ENCODE data around the gene ARHGAP42.

Gene ARHGAP42

DNA sequence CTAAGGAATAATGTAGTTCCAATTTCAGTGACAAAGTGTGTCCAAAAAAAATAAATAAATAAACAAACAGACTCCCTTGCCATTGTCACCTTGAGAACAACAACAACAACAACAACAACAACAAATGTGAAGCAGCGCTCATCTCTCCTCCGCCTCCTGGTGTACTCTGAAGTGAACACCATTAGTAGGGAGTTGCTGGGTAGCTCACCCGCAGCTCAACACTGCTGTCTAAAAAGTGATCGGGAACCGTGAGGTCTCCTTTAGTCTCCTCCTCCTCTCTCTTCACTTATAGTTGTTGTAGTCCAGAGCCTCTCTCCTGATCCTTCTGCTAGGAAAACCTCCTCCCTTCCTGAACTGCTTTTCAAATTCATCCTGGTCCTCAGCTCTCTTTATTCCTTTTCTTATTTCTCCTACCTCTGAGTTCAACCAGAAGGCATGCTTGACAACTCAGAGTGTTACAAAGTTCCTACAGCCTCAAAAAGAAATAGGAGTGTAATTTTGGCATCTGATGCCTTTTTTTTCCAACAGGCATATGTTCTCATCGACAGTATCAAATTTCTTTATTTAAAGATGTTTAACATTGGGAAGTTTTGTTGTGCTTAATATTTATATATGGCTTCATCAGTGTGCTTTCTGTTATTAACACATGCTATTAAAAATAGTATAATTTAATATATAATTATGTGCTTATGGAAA is 227.5 kb downstream of the ARHGAP42 start:
- DNase-seq (ENCODE audit: low read depth in 2 of 2), result no peak

DNA sequence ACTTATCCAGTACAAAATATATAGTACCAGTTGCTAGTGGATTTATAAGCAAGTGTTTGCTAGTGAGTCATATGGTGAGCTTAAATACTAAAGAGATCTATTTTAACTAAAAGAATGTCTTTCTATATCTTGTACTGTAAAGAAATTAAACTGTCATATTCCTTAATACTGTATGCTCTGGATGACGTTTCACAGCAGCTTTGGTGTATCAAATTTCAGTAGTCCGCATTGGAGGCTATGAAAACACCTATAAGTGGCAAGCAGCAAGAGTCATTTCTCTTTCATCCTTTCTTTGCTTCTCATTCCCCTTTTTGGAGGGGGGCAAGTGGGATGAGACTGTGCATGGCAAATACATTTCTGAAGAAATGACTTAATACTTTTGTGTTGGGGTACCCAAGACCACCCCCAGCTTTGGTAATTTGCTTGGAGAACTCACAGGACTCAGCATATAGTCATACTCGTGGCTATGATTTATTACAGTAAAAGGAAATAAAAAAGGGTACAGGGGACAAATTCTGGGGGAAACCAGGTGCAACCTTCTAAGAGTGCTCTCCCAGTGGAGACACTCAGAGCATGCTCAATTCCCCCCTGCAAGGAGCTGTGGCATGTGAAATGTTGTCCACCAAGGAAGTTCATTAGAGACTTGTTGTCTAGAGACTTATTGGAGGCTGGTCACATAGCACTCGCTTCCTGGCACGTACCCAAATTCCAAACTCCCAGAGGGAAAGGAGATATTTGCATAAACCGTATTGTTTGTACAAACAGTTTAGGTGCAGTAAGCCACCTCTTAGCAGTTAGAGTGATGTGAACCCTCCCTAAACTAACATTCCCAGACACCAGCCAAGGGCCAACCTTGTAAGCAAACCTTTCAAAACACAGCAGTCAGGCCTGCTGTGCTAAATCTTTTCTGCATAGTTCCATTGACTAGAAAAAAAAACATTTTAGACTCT is 231.7 kb downstream of the ARHGAP42 start:
- no peak for DNase-seq (ENCODE audit: low read depth in 2 of 2)

DNA sequence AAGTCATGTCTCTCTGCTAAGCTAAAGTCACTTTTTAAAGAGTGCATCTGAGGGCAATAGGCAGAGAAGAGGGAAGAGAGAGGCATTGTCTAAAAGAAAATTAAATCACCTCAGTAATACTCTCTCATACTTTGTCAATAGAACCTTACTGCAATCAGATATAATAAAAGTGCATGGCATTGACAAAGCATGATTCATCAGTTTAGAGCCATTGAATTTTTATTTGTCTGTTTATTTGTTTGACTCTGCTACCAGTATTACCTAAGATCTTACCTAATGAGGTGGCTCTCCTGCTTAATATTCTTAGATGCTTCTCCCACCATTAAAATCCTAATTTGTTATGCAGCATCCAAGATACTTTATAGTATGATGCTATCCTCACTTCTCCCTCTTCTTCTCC is 233.5 kb downstream of the ARHGAP42 start:
- no peak for DNase-seq (ENCODE audit: low read depth in 2 of 2)

DNA sequence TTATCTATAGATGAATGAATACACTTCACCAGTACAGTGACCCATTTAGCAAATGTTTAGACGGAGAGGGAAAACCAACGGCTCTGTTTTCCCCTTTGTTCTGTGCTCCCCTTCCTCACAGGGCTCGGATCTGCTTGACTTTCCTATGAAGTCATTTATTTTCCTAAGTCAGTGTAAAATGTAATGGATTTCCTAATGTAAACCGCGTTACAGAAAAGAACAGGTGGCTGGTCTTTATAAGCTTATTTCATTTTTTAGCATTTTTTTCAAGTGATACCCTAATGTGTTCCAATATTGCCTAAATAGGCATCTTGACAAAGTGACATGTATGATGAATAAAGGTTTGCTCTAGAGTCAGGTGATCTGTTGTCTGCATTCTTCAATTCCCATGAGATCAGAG is 235.0 kb downstream of the ARHGAP42 start:
- DNase-seq (ENCODE audit: low read depth in 2 of 2), result no peak

GRCh38 chr11:100923555-100923954 is 236.5 kb downstream of the ARHGAP42 start:
- DNase-seq (ENCODE audit: low read depth in 2 of 2), result peak in 1 of 2 experiments; percentile 20

DNA sequence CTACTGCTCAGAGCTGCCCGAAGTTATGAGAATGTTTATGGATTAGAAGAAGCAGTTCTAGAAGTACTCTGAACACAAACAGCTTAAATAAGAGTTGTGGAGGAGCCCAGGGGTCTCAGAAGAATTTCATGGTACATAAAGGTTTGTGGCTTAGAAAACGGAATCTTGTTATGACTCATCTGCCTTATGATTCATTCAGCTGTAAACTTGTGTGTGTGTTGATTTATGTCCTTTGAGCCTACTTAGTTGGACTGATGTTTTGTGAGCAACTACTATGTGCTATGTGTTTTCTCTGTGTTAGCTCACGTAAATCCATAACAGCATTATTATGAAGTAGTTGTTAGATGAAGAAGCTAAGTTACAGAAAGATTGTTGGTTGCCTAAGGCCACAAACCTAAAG is 238.8 kb downstream of the ARHGAP42 start:
- DNase-seq (ENCODE audit: low read depth in 2 of 2), result peak; percentile 69 to 72

DNA sequence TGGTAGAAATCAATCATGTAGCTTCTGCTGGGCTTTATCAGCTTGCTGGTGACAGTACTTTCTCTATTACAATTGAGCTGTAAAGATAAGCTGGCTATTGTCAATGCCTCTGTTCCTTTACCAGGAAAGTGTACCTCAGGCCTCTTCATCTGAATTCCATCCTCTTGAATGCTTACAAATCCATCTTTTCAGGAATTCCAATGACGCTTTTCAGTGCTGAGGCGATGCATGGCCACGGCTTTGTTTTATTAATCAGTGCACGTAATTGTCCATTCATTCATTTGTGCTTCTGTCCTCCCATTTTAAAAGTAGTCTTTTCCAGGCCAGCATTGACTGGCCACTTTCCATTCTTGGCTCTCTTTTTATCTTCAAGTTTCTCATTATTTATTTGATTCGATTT is 240.5 kb downstream of the ARHGAP42 start:
- DNase-seq (ENCODE audit: low read depth in 2 of 2), result no peak

GRCh38 chr11:100928426-100928825 is 241.3 kb downstream of the ARHGAP42 start:
- no peak for DNase-seq (ENCODE audit: low read depth in 2 of 2)

GRCh38 chr11:100929377-100929776 is 242.3 kb downstream of the ARHGAP42 start:
- DNase-seq (ENCODE audit: low read depth in 2 of 2), result peak in 1 of 2 experiments; percentile 29

- DNase-seq (ENCODE audit: low read depth in 2 of 2), result peak; percentile 57 to 62
Observed at GRCh38 chr11:100930185-100930778, 243.2 kb downstream of the ARHGAP42 start.

DNA sequence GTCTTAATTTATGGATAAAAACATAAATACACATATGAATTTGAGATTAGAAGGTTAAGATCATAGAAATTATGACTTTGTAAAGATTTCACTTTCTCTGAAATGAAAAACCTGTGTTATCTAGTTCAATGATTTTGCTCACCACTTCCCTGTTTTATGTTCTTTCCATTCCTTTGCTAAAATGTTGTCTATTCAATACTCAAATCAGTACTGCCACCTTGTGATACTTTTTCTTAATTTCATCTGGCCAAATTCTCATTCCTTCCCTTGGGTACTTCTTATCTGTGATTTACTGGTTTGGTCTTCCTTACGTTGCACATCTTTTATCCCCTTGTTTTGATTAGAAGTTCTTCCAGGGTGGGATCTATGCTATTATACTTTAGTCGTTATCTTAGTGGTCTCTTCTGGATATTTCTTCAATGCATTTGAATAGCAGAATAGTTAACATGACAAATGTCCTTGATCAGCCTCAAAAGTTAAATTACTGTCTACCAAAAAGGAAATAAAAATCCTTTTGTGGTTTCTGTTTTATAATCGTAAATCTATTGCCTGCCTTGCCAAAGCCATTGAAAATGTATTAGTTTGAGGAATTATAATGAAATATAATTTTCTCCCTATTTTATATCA is 245.5 kb downstream of the ARHGAP42 start:
- peak in 1 of 2 experiments; percentile 24 for DNase-seq (ENCODE audit: low read depth in 2 of 2)

DNA sequence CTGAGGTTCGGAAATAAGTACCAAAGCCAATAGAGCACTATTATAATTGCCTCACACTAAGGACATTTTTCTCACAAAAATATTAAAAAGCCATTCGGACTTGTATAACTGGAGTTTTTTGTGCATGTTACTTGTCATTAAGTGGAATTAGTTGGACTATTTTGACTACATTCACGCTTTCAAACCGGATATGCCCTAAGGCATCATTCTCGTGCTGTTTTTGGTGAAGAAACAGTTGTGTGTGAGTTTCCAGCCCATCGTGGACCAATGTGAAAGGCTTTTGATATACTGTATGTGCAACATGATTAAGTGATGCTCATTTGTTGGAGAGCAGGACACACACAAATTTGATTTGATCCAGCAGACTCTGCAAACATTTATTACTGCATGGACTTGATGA is 249.7 kb downstream of the ARHGAP42 start:
- no peak for DNase-seq (ENCODE audit: low read depth in 2 of 2)

- peak in 1 of 2 experiments; percentile 26 for DNase-seq (ENCODE audit: low read depth in 2 of 2)
Observed at GRCh38 chr11:100939571-100939970, 252.5 kb downstream of the ARHGAP42 start.

DNA sequence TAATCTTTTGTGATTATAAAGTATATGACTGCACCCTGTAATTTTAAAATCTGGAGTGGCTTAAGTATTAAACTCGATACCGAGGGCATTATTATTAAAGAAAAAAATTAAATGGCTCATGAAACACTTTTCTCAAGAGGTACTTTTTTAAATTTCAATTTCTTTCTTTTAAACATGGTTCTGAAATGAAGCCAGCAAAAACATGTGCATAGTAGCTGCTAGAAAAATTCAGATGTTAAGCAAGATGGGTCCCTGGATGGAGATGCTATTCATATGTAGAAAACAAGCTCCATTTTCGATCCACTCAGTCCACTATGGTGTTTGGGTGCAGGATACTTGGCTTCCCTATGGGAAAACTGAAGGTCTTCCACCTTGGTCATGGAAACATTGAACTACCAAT is 253.0 kb downstream of the ARHGAP42 start:
- no peak for DNase-seq (ENCODE audit: low read depth in 2 of 2)

GRCh38 chr11:100941033-100941432 is 253.9 kb downstream of the ARHGAP42 start:
- no peak for DNase-seq (ENCODE audit: low read depth in 2 of 2)

- no peak for DNase-seq (ENCODE audit: low read depth in 2 of 2)
Observed at GRCh38 chr11:100942016-100942415, 254.9 kb downstream of the ARHGAP42 start.

GRCh38 chr11:100948936-100949335 is 261.8 kb downstream of the ARHGAP42 start:
- no peak for DNase-seq (ENCODE audit: low read depth in 2 of 2)

DNA sequence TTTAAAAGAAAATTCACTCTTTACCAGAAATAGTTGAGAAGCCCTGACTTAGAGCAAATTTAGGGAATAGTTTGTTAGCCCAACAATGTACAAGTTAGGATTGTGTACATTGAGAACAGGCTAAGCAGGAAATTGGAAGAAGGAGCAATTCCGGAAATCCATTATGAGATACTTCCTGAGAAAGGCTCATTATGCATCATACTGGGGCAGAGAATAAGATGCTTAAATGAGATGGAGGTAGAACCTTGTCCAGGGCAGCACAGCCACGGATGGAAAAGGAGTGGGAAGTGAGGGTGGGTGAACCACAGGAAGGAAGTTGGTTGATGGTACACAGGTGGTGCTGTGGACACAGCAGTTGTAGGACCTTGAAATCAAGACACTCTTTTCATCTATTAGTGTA is 262.4 kb downstream of the ARHGAP42 start:
- no peak for DNase-seq (ENCODE audit: low read depth in 2 of 2)

DNA sequence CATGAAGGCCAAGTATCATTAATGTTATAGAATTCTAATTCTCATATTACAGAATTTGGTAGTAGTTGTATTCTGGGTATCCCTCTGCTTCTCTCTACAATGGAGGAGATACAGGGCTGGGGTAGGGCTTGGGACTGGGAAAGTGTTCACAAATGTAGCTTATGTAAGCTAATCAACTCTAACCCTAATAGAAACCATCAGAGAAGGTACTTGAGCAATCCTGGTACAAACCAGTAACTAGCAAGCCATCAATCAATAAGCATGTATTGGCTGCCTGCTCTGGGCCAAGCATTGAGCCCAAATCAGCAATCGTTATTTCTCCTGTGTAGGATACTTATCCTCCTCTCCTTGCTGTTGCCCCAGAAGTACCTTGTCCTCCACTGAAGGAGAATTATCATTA is 268.2 kb downstream of the ARHGAP42 start:
- DNase-seq (ENCODE audit: low read depth in 2 of 2), result no peak

- no peak for DNase-seq (ENCODE audit: low read depth in 2 of 2)
Observed at GRCh38 chr11:100956351-100956750, 269.3 kb downstream of the ARHGAP42 start.

DNA sequence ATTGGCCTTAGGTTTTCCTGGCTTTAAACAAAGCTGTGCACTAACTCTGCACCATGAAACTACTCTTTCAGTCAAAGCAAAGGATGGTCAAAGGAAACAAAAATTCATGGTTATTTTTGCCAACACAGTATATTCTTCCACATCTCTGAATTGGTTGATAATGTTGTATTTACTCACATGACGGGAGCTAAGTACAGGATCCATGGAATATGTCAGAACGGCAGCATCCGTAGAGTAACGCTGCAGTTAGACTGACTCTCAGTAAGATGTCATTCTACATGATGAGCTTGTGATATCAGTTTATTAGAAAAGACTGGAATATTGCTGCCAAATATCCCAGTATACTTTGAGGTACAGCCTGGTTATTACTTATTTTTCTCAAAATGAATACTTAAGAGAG is 270.4 kb downstream of the ARHGAP42 start:
- no peak for DNase-seq (ENCODE audit: low read depth in 2 of 2)

DNA sequence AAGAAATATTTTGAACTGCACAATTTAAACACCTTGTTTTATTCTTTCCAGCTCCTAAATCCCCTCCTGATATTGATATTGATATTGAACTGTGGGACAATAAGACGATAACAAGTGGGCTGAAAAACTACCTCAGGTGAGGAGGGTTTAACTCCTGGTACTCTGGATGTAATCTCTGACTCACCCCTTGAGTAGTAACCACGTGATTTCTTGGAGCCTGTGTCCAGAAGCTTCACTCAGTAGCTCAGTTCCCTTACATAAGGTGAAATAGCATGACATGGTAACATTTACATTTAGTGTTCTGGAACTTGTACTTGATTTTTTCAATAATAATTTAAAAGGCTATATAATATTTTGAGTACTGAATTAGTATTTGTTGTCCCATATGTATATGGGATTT is 274.5 kb downstream of the ARHGAP42 start:
- no peak for DNase-seq (ENCODE audit: low read depth in 2 of 2)
